Karpas-422 (cell line): Measurements from ENCODE around the gene TBKBP1. TPM values are rescaled to one million over a fixed set of nuclear protein-coding genes. Genes with fewer than 3 reads are reported as not detected.

Experiments
- DNase-seq: peaks from one replicate; pipeline ENCODE4 v3.0.0-alpha.2; 2015
- H2AFZ ChIP-seq: fragments of 200-600 bp; sonication (generic); 2 replicates; pipeline ENCODE4 v1.6.1; 2014; ENCODE audit warnings: antibody characterized with exemption, low read length, mixed read lengths
- H3K27ac ChIP-seq: fragments of 200-600 bp; sonication (generic); 2 replicates; pipeline ENCODE4 v1.5.1; 2014; ENCODE audit warnings: mild to moderate bottlenecking, low read length, moderate library complexity
- H3K27me3 ChIP-seq: fragments of 200-600 bp; sonication (generic); 2 replicates; pipeline ENCODE4 v1.6.1; 2014; ENCODE audit warnings: low read length, mixed read lengths
- H3K36me3 ChIP-seq: fragments of 200-600 bp; sonication (generic); 2 replicates; pipeline ENCODE4 v1.6.1; 2014; ENCODE audit warnings: low read length, mixed read lengths; ENCODE audit not compliant: insufficient read depth
- H3K4me1 ChIP-seq: fragments of 200-600 bp; sonication (generic); 2 replicates; pipeline ENCODE4 v1.6.1; 2014; ENCODE audit warnings: mild to moderate bottlenecking, low read length, mixed read lengths
- H3K4me2 ChIP-seq: fragments of 200-600 bp; sonication (generic); 2 replicates; pipeline ENCODE4 v1.6.1; 2014; ENCODE audit warnings: low read length, low read depth, mild to moderate bottlenecking; ENCODE audit not compliant: poor library complexity, severe bottlenecking
- H3K4me3 ChIP-seq: fragments of 200-600 bp; sonication (generic); 2 replicates; pipeline ENCODE4 v1.5.1; 2014; ENCODE audit warnings: mild to moderate bottlenecking, antibody characterized with exemption, low read length, mixed read lengths
- H3K79me2 ChIP-seq: fragments of 200-600 bp; sonication (generic); 2 replicates; pipeline ENCODE4 v1.6.1; 2014; ENCODE audit warnings: mild to moderate bottlenecking, low read length, mixed read lengths
- H3K9ac ChIP-seq: fragments of 200-600 bp; sonication (generic); 2 replicates; pipeline ENCODE4 v1.6.0; 2014; ENCODE audit warnings: low read length
- H3K9me2 ChIP-seq: fragments of 200-600 bp; sonication (generic), shearing (Covaris generic); replicated peaks from 2 replicates; pipeline ENCODE4 v1.6.0; 2014; ENCODE audit warnings: mild to moderate bottlenecking, low read length, moderate library complexity; ENCODE audit not compliant: insufficient read depth
- H3K9me3 ChIP-seq: fragments of 300-700, 200-600 bp; sonication (generic); 2 replicates; pipeline ENCODE4 v1.6.1; 2014; ENCODE audit warnings: low read length, mixed read lengths
- H4K20me1 ChIP-seq: fragments of 200-600 bp; sonication (generic); 2 replicates; pipeline ENCODE4 v1.6.1; 2014; ENCODE audit warnings: mild to moderate bottlenecking, antibody characterized with exemption, low read length, low read depth; ENCODE audit not compliant: insufficient read depth
- total RNA-seq: library from RNA; depleted of rRNA; stranded (reverse); fragments of >200 nt; shearing (Covaris generic); gene quantifications from 2 replicates; pipeline ENCODE4 v1.2.3, GENCODE V29; 2014; ENCODE audit warnings: low replicate concordance

The TBKBP1 gene
- total RNA-seq, 1 experiment from 2014 or later, result 0.56 TPM

DNA sequence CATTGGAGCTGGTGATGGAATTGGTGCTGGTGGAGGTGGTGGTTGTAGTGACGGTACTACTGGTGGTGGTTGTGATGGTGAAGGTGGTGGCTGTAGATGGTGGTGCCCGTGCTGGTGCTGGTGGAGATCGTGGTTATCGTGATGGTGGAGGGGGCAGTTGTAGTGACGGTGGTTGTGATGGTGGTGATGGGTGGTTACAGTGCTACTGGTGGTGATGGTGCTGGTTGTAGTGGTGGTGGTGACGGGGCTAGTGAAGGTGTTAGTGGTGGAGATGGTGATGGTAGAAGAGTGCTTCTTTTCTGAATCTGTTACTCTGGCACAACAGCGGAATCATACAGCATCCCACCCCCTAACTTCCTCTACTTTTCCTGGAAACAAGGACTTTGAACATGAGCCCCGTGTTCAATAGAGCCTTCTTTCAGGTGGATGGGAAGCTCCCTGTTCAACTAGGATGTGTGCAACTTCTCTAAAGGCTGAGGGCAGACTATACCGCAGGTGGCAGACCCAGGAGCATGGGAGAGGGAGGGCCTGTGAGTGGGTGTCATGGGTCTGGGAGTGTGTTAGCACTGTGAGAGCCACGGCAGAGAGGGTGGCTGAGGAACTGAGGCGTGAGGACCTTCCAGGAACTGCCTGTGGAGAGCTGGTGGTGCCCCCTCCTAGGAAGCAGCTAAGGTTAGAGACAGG lies 47.3 kb downstream of the TBKBP1 start:
- Histone ChIP-seq H2AFZ (no peak overlapping the region), H4K20me1 (no peaks in the 10 kb centered on the region), H3K4me2 (no peak overlapping the region), H3K27ac (no peak overlapping the region), H3K9me2 (no peaks in the 10 kb centered on the region), H3K9me3 (no peaks in the 10 kb centered on the region), H3K4me1 (peaks cover 5% of the 10 kb centered on the region), H3K36me3 (no peaks in the 10 kb centered on the region), H3K4me3 (no peak overlapping the region), H3K79me2 (no peaks in the 10 kb centered on the region), H3K27me3 (no peaks in the 10 kb centered on the region), H3K9ac (no peak overlapping the region)
- no peak for DNase-seq

DNA sequence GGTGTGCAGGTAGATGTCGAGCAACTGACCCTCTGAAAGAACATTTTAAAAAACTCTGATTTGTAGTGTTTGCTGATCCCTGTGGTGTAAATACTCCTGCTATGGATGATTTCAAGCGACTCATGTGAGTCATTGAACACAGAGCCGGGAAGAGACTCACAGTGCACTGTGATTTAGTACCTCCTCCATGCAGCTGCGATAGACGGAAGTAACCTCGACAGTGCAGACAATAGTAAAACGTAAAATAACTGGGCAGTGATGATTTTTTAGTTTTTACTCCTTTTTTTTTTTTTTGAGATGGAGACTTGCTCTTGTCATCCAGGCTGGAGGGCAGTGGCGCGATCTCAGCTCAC lies 47.8 kb downstream of the TBKBP1 start:
- no peaks in the 10 kb centered on the region for H4K20me1 ChIP-seq
- no peaks in the 10 kb centered on the region for H3K9me2 ChIP-seq
- no peaks in the 10 kb centered on the region for H3K79me2 ChIP-seq
- no peak overlapping the region for H2AFZ ChIP-seq
- H3K27ac ChIP-seq, result no peak overlapping the region
- no peak overlapping the region for H3K9ac ChIP-seq
- H3K9me3 ChIP-seq, result no peaks in the 10 kb centered on the region
- H3K4me3 ChIP-seq, result no peak overlapping the region
- H3K36me3 ChIP-seq, result no peaks in the 10 kb centered on the region
- peaks cover 5% of the 10 kb centered on the region for H3K4me1 ChIP-seq
- no peaks in the 10 kb centered on the region for H3K27me3 ChIP-seq
- DNase-seq, result no peak
- no peak overlapping the region for H3K4me2 ChIP-seq

DNA sequence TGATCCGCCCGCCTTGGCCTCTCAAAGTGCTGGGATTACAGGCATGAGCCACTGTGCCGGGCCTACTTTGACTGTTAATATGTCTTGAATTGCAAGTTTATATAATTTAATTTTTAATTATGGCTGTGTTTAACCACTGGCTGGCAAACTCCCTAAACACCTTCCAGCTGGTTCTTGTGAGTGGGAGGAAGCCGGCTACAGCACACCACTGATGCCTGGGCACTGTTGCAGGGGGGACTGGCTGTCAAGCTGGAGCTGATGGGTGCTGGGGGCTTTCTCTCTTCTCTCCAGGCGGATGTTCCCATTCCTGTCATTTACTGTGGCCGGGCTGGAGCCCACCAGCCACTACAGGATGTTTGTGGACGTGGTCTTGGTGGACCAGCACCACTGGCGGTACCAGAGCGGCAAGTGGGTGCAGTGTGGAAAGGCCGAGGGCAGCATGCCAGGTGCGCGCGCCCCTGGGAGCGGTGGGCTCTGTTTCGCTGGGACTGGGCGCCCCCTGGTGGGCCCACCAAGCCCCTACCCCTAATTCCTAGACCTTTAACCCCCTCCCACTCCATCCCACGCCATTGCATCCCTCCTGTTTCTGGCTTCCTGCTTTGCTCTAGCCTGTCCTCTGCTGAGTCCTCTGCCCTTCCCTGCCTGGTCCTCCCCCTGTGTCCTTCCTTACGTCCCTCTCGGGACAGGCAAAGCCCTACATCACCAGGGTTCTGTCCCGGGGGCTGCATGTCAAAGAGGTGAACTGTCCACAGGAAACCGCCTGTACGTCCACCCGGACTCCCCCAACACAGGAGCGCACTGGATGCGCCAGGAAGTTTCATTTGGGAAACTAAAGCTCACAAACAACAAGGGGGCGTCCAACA lies 48.6 kb downstream of the TBKBP1 start:
- Histone ChIP-seq H3K9ac (no peak overlapping the region), H4K20me1 (no peaks in the 10 kb centered on the region), H3K4me1 (peaks cover 5% of the 10 kb centered on the region), H2AFZ (no peak overlapping the region), H3K9me2 (no peaks in the 10 kb centered on the region), H3K27ac (no peak overlapping the region), H3K4me2 (no peak overlapping the region), H3K36me3 (no peaks in the 10 kb centered on the region), H3K9me3 (no peaks in the 10 kb centered on the region), H3K27me3 (no peaks in the 10 kb centered on the region), H3K4me3 (no peak overlapping the region), H3K79me2 (no peaks in the 10 kb centered on the region)
- peak; percentile 73 for DNase-seq

GRCh38 chr17:47744168-47745036 lies 50.4 kb downstream of the TBKBP1 start:
- Histone ChIP-seq H3K79me2 (no peaks in the 10 kb centered on the region), H3K9me3 (no peaks in the 10 kb centered on the region), H3K9me2 (no peaks in the 10 kb centered on the region), H3K36me3 (no peaks in the 10 kb centered on the region), H3K27ac (no peak overlapping the region), H3K27me3 (0 out of 2 replicates have a peak, but pooled peaks cover 2% of the 10 kb centered on the region), H3K4me1 (peaks cover 7% of the 10 kb centered on the region), H4K20me1 (no peaks in the 10 kb centered on the region), H3K4me3 (no peak overlapping the region), H2AFZ (no peak overlapping the region), H3K4me2 (no peak overlapping the region), H3K9ac (no peak overlapping the region)
- no peak for DNase-seq

DNA sequence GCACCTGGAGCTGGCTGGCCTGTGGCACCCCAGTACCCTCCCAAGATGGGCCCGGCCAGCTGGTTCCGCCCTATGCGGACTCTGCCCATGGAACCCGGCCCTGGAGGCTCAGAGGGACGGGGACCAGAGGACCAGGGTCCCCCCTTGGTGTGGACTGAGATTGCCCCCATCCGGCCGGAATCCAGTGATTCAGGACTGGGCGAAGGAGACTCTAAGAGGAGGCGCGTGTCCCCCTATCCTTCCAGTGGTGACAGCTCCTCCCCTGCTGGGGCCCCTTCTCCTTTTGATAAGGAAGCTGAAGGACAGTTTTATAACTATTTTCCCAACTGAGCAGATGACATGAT lies 51.0 kb downstream of the TBKBP1 start:
- Histone ChIP-seq H2AFZ (no peak overlapping the region), H3K79me2 (no peaks in the 10 kb centered on the region), H3K27ac (no peak overlapping the region), H3K9ac (no peak overlapping the region), H3K4me3 (no peak overlapping the region), H3K9me2 (no peaks in the 10 kb centered on the region), H3K4me1 (peaks cover 13% of the 10 kb centered on the region), H3K4me2 (no peak overlapping the region), H3K36me3 (no peaks in the 10 kb centered on the region), H3K9me3 (no peaks in the 10 kb centered on the region), H4K20me1 (no peaks in the 10 kb centered on the region), H3K27me3 (0 out of 2 replicates have a peak, but pooled peaks cover 2% of the 10 kb centered on the region)
- DNase-seq, result no peak

GRCh38 chr17:47751471-47751870 lies 57.5 kb downstream of the TBKBP1 start:
- no peak for DNase-seq
- Histone ChIP-seq H3K27me3 (0 out of 2 replicates have a peak, but pooled peaks cover 2% of the 10 kb centered on the region), H3K4me3 (no peak overlapping the region), H2AFZ (no peak overlapping the region), H3K4me1 (peaks cover 28% of the 10 kb centered on the region), H3K9ac (no peak overlapping the region), H4K20me1 (no peaks in the 10 kb centered on the region), H3K9me3 (no peaks in the 10 kb centered on the region), H3K27ac (no peak overlapping the region), H3K9me2 (no peaks in the 10 kb centered on the region), H3K4me2 (peak overlapping the region; percentile 45), H3K36me3 (no peaks in the 10 kb centered on the region), H3K79me2 (no peaks in the 10 kb centered on the region)

GRCh38 chr17:47757386-47757785 lies 63.4 kb downstream of the TBKBP1 start:
- H2AFZ ChIP-seq, result no peak overlapping the region
- no peaks in the 10 kb centered on the region for H4K20me1 ChIP-seq

More at GRCh38 chr17:47757386-47757785, 63.4 kb downstream of the TBKBP1 start:
- DNase-seq, result no peak
- no peaks in the 10 kb centered on the region for H3K79me2 ChIP-seq
- H3K9me3 ChIP-seq, result no peaks in the 10 kb centered on the region
- H3K27ac ChIP-seq, result no peak overlapping the region
- no peak overlapping the region for H3K4me3 ChIP-seq
- H3K4me2 ChIP-seq, result no peak overlapping the region
- H3K9me2 ChIP-seq, result no peaks in the 10 kb centered on the region
- no peak overlapping the region for H3K9ac ChIP-seq
- no peaks in the 10 kb centered on the region for H3K36me3 ChIP-seq
- H3K4me1 ChIP-seq, result no peaks in the 10 kb centered on the region
- H3K27me3 ChIP-seq, result 0 out of 2 replicates have a peak, but pooled peaks cover 2% of the 10 kb centered on the region
